AG20443 (cell line): ENCODE data around the gene AKT1.
"Not testable (repeated sequence)": the region's sequence is repeated elsewhere in the genome, so short reads cannot be mapped to it uniquely, and the experiment has no call there.

Source experiments
- DNase-seq: peaks from one replicate; pipeline ENCODE4 v3.0.0; 2012; ENCODE audit warnings: low spot score, mixed read lengths

Gene AKT1

DNA sequence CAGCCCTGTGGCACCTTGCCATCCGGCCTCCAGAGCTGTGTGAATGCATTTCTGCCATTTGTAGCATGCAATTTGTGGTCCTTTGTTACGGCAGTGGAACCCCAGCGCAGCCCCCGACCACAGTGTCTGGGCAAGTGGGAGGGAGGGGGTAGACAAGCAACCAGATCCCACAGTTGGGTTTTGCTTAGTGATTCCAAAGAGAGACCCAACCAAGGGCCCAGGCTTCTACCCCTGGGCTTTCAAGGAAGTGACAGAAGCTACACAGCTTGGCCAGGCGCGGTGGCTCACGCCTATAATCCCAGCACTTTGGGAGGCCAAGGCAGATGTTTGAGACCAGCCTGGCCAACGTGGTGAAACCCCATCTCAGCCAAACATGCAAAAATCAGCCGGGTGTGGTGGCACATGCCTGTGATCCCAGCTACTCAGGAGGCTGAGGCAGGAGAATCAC is 23.2 kb upstream of the AKT1 start:
- DNase-seq: no peak

DNA sequence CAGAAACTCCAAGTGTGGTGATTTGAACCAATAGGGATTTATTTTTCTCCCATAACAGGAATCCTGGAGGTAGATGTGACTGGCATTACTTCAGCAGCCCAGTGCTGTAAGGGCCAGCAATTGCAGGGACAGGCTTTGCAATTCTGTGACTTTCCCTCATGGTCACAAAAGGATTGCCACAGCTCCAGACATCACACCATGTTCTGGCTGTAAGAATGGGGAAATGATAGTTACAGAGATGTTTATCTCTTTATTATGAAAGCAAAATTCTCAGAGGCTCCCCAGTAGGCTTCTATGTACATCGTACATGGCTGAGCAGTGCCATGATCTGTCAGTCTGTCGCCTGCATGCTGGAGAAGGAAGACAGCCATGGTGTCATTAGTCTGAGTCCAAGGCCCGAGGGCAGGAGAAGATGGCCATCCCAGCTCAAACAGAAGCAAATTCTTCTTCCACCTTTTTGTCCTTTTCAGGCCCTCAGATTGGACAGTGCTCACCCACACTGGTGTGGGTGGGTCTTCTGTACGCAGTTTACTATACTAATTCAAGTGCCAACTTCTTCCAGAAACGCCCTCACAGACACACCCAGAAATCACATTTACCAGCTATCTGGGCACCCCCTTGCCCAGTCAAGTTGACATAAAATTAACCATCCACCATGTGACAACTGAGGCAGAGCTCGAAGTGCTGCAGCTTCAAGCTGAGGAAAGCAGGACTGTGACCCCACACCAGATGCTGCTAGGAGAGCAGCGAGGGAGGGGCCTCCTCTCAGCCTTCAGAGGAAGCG is 22.6 kb upstream of the AKT1 start:
- DNase-seq: no peak

- no peak for DNase-seq
Measured at GRCh38 chr14:104816616-104816884, 21.0 kb upstream of the AKT1 start.

DNA sequence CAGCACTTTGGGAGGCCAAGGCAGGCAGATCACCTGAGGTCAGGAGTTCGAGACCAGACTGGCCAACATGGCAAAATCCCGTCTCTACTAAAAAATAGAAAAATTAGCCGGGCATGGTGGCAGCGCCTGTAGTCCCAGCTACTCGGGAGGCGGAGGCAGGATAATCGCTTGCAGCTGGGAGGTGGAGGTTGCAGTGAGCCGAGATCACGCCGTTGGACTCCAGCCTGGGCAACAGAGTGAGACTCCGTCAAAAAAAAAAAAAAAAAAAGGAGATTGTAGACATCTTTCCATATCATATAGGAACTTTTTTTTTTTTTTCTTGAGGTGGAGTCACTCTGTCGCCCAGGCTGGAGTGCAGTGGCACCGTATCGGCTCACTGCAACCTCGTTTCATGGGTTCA is 19.2 kb upstream of the AKT1 start:
- DNase-seq: not testable (repeated sequence)

DNA sequence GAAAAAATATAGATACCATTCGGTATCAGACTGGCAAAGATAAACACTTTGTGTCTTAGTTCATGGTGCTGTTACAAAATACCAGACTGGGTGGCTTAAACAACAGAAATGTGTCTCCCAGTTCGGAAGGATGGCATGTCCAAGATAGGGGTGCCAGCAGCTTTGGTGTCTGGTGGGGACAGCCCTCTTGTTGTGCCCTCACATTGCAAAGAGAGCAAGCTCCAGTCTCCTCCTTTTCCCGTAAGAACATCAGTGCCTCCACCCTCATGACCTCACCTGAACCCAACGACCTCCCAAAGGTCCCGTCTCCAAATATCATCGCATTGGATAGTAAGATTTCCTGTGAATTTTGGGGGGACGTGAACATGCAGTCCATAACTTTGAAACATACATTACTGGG is 17.7 kb upstream of the AKT1 start:
- DNase-seq: no peak

DNA sequence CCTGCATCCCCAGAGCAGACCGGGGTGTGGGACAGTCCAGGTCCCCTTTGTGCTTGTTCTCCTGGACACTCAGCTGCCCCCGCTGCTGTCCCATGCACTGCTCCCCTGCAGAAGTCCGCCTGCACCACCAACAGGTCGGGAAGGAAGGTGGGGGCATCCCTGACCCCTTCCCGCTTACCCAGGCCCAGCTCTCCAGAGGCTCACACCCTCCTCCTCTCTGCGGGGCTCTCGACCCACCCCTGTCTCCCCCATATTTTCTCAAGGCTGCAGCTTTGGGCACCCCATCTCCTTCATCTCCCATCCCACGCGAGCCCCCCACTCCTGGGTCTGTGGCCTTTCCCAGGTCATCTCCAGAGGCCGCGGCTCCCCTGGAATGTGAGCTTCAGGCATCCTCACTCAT is 14.8 kb upstream of the AKT1 start:
- DNase-seq: no peak

DNA sequence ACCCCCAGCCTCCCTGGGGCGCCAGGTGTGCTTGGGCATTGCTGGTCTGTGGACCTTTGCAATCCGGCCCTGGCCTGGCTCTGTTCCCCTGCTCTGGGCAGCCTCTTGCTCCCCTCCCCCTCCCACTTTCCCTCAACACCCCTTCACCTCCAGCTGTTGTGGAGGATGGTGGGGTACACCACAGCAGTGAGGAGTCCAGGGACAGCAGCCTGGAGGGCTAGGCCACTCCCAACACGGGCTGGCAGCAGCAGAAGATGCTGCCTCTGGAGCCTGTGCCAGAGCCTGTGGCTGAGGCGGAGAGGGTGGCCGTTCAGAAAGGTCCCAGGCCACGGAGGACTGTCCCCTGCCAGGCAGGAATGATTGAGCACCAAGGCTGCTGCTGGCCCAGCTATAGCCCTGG is 12.9 kb upstream of the AKT1 start:
- no peak for DNase-seq

DNA sequence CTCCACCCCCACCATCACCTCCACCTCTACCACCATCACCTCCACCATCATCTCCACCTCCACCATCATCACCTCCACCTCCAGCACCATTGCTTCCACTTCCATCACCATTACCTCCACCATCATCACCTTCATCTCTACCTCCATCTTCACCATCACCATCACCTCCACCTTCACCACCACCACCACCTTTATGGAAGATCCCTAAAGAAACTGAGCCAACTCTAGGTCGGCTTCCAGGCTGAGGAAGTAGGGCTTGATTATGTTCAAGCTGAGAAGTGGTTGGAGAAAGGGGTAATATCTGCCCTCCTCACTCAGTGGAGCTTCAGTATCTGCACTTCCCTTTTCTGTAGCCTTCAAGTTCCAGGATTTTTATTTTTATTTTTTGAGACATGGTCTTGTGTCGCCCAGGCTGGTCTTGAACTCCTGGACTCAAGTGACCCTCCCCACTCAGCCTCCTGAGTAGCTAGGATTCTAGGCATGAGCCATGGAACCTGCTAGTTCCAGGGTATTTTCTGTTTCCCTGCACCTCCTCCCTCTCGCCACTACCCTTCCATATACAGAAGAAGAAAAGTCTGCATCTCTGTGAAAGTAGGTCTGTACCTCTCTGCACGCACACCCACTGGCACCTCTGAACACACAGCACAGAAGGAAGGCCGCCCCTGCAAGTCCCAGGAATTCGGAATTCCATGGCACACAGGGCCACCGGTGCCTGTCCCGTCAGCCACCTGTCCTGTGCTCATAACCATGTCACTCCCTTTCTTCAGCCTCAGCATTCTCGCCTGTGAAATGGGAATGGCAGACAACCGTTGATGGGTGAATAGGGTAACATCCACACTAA is 11.3 kb upstream of the AKT1 start:
- no peak for DNase-seq

DNA sequence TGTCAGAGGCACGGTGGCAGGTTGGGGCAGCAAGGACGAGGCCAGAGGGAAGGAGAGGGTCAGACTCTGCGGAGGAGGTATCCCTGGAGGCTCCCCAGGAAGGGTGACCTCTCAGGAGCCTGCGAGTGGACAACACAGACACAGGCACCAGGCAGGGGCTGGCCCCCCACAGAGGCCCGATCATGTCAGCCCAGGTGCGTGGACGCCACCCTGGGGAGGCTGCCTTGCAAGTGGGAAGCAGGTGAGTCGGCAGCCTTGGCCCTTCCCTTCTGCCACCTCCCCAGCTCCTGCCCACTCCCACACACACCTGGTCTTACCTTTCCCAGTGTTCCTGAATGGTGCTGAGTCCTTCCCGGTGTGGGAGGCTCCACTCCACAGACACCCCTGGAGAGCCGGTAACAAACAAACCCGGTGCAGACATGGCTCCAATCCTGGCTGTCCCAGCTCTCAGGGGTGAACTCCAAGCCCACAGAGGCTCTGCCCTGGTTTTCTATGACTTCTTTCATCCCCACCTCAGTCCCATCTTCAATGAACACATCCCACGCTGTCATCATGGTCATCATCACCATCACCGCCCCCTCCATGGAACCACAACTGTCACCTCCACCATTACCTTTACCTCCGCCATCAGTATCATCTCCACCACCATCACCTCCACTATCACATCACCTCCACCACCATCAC is 10.5 kb upstream of the AKT1 start:
- no peak for DNase-seq

- DNase-seq: peak; percentile 83
Measured at GRCh38 chr14:104805326-104805678, 9.8 kb upstream of the AKT1 start.

DNA sequence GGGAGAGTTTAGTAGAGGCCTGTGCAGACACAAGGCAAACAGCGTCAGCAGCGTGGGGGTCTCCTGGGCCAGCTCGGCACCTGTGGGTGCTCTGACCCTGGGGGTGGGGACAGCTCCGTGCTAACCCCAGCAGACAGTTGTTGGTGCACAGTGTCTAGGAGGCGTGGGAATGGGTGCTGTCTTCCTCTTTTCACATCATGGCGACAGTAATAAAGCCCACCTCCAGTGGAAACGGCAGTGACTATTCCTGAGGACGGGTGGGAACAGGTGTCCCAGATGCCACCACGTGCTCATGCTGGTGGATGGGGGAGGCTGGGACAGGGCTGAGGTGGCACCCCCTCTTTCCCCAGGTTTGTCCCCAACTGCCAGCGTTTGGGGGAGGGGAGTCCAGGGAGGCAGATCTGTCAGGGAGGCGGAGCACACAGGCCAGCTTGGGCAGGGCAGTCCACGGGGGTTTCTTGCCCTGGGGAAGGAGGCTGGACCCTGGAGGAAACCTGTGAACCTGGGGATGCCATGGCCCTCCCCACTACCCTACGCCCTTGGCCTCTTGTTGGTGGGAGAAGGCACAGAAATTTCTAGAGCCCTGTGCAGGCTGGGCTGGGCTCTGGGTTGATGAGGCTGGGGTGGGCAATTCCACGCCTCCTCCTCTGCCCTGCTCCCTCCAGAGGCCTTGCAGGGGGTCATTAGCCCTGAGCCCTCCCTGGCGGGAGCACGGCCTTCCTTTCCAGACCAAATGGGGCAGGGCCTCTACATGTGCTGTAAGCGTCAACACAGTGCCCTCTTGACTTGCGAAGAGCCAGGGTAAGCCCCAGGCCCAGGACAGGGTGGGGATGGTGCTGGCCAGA is 9.2 kb upstream of the AKT1 start:
- DNase-seq: no peak

DNA sequence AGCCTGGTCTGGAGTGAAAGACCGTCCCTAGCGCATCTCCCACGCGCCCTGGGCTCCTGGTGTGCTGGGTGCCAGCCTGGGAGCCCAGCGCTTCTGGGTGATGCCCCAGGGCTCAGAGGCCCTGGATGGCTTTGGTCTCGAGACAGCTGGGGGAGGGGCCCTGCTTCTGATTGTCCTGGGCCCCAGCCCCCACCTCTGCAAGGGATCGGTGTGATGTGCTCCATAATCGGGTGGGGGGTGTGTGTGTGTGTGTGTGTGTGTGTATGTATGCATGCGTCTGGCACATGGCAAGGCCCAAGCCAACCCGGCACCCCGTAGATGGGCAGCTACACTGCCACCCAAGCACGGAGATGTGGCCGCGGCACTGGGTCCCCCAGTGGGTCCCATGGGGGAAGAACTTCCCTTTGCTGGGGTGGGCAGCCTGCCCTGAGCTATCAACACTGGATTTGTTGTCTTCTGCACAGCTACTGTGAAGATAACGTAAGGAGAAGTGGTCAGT is 8.4 kb upstream of the AKT1 start:
- no peak for DNase-seq

GRCh38 chr14:104803280-104803911 is 7.8 kb upstream of the AKT1 start:
- no peak for DNase-seq

GRCh38 chr14:104802394-104803184 is 7.0 kb upstream of the AKT1 start:
- no peak for DNase-seq

DNA sequence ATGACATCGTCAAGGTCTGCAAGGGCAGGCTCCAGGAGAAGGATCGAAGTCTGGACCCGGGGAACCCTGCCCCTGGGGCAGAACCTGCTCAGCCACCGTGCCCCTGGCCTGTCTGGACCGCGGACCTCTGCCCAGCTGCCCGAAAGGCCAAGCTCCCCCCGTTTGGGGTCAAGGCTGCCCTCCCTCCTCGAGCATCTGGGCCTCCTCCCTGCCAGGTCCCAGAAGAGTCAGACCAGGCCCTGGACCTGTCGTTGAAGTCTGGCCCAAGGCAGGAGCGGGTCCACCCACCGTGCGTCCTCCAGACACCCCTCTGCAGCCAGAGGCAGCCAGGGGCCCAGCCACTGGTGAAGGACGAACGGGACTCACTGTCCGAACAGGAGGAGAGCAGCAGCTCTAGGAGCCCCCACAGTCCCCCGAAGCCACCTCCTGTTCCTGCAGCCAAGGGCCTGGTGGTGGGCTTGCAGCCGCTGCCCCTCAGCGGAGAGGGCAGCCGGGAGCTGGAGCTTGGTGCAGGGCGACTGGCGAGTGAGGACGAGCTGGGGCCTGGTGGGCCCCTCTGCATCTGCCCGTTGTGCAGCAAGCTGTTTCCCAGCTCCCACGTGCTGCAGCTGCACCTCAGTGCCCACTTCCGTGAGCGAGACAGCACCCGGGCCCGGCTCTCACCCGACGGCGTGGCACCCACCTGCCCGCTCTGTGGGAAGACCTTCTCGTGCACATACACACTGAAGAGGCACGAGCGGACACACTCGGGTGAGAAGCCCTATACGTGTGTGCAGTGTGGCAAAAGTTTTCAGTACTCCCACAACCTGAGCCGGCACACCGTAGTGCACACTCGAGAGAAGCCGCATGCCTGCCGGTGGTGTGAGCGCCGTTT is 6.2 kb upstream of the AKT1 start:
- no peak for DNase-seq

- peak; percentile 81 for DNase-seq
Measured at GRCh38 chr14:104800771-104801519, 5.4 kb upstream of the AKT1 start, which contains the start of gene ZBTB42. Gene ZBTB42 (plus strand): TSS chr14:104801101. CDS start chr14:104801198, 97 bp downstream.

DNA sequence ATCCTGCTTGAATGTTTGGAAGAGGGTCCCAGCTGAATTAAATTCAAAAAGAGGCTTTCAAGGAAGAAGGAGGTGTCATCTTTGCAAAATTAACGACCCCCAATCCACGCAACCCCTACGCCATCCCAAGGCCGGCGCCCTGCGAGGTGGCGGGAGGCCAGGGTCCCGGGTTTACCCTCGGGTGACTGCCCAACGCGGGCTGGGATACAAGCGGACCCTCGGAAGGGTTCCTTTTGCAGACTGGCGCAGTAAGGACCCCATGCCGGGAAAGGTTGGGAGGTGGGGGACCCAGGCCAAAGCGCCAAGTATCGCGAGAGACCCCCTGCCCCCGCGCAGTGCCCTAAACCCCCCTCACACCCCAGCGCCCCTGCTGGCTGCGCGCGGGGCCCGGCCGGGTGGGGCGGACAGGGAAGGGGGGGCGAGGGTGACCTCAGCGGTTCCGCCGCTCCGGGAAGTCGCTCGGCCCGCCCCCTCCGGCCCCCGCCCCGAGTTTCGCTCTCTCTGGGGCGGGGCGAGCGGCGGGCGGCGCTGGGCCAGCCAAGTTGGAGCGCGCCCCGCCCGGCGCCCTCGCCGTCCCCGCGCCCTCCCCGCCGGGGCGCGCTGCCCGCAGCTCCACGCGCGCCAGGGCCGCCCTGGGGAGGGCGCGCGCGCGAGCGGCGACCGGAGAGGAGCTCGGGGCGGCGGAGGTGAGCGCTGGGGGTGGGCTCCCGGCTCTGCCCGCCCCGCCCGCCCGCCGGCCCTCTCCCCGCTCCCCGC is 4.6 kb upstream of the AKT1 start:
- peak; percentile 95 for DNase-seq
